Keratinocyte (primary cell): ENCODE data around the gene STK24.

Experiments used
- CTCF ChIP-seq, 3 experiments: IDR thresholded peaks in 1 of 3; conservative IDR thresholded peaks in 1 of 3; optimal IDR thresholded peaks in 1 of 3; 2 replicates in 2 of 3; 3 replicates in 1 of 3; pipeline versions ENCODE3 to v1.5.1; 2011; ENCODE audit warnings: low read length in 3 of 3, mild to moderate bottlenecking in 3 of 3, moderate library complexity in 2 of 3, control low read depth in 1 of 3, inconsistent platforms in 1 of 3; ENCODE audit not compliant: insufficient read depth in 2 of 3; ENCODE audit errors: extremely low read depth in 1 of 3
- EZH2 ChIP-seq: IDR thresholded peaks from one replicate; pipeline ENCODE4 v1.6.1; 2012; ENCODE audit warnings: inconsistent platforms, mild to moderate bottlenecking, low read length, moderate library complexity

GRCh38 chr13:98515818-98516465 lies 61.0 kb downstream of the STK24 start:
- TF ChIP-seq EZH2 (no peak), CTCF (optimal IDR thresholded peaks at IDR 0.05 in 1 of 3, IDR thresholded peaks at IDR 0.05 in 1 of 3, conservative IDR thresholded peaks at IDR 0.05 in 1 of 3; ENCODE audit: extremely low read depth in 1 of 3, insufficient read depth in 2 of 3, low read length in 3 of 3) (no peak)
